Activated naive CD8-positive, alpha-beta T cell treated with anti-CD3 and anti-CD28 coated beads for 36 hours (primary cell): Measurements from ENCODE around the gene DMD. TPM values are rescaled to one million over a fixed set of nuclear protein-coding genes. Genes with fewer than 3 reads are reported as not detected.
"Not testable (repeated sequence)": the region's sequence is repeated elsewhere in the genome, so short reads cannot be mapped to it uniquely, and the experiment has no call there.

Experiments used
- DNase-seq: peaks from one replicate; pipeline ENCODE4 v3.0.0; 2021
- H3K27ac Mint-ChIP-seq: one replicate; pipeline ENCODE4 v1.8.0; 2022; ENCODE audit warnings: mild to moderate bottlenecking, moderate library complexity, mixed read lengths
- H3K27me3 Mint-ChIP-seq: one replicate; pipeline ENCODE4 v1.8.0; 2022; ENCODE audit warnings: mild to moderate bottlenecking, mixed read lengths
- H3K36me3 Mint-ChIP-seq: one replicate; pipeline ENCODE4 v1.8.0; 2021; ENCODE audit warnings: mild to moderate bottlenecking, mixed read lengths
- H3K4me1 Mint-ChIP-seq: one replicate; pipeline ENCODE4 v1.8.0; 2021; ENCODE audit warnings: mixed read lengths
- H3K4me3 Mint-ChIP-seq: one replicate; pipeline ENCODE4 v1.8.0; 2022; ENCODE audit warnings: mild to moderate bottlenecking, moderate library complexity, mixed read lengths
- H3K9me3 Mint-ChIP-seq: one replicate; pipeline ENCODE4 v1.8.0; 2022; ENCODE audit warnings: mixed read lengths
- total RNA-seq, 2 experiments: library from RNA; stranded (reverse); gene quantifications; one replicate each; pipeline ENCODE4 v1.2.3, GENCODE V29; 2021

DMD gene
- under 1 TPM; 0.08 to 0.46 TPM for total RNA-seq

DNA sequence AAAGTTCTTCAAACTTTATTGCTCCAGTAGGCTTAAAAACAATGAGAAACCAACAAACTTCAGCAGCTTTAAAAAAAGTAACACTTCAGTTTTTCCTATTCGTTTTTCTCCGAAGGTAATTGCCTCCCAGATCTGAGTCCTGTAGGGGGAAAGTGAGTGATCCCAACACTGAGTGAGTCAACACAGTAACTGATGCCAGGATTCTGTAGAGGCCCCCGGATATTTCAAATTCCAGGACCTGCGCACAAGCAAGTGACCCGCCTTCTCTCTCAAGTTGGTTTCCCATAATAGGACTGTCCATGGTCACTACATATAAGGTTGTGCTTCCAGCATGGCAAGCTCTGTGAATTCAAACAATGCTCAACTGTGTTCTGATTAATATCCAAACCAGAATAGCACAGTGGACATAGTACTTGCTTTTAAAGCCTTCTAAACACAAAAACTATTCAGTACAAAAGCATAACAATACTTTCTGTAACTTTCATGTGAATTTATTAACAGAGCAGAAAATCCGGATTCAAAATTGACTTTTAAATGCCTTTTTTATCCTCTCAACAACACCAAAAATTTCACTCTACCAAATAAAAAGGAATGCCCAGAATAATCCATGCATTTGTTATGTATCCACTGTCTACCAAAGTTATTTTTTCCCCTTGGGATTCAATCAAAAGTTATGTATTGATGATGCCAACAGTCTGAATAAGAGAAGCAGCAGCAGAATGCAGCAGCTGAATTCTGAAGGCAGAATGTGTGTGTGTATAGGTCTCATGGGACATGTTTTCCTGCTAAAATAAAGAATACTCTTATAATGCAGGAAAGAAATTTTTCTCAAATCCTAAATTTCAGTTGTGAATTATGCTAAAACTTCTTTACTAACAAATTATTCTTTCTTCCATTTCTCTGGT, at the start of gene DMD:
TSS of gene DMD (minus strand) at position 194 of the 905 bp plus-strand sequence. CDS start 237 bp downstream, outside the sequence.
- no peak within 1 kb of the TSS for H3K27ac Mint-ChIP-seq
- H3K27me3 Mint-ChIP-seq = no peaks in the 10 kb centered on the region
- H3K4me3 Mint-ChIP-seq = no peak within 1 kb of the TSS
- no peaks in the 10 kb centered on the region for H3K4me1 Mint-ChIP-seq
- H3K9me3 Mint-ChIP-seq = no peaks in the 10 kb centered on the region
- no peaks in the 10 kb centered on the region for H3K36me3 Mint-ChIP-seq
- DNase-seq = no peak

DNA sequence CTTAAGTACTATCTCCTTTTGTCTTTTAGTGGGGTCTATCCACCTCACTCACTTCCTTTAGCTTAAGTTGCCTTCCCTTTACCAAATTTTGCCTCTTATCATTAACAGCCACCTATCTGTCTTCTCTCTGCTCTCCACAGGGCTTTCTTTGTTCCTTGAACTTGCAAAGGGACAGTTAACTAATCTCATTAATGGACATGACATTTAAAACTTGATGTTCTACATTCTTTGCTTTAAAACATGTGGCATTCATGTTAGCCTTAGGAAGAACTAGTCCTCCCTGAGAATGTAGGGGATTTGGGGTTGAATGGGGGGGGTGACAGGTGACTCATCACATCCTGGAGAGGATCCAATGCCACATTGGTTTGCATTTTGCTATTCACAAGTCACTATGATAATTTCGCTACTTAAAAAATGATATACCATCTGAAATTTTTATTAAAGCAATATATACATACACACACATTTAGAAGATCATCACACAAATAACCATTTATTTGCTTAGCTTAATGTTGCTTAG, 41.0 kb upstream of the DMD start:
- DNase-seq = no peak
- Mint-ChIP-seq H3K9me3 (no peaks in the 10 kb centered on the region), H3K27ac (no peak overlapping the region), H3K4me3 (no peak overlapping the region), H3K4me1 (no peaks in the 10 kb centered on the region), H3K27me3 (no peaks in the 10 kb centered on the region), H3K36me3 (no peaks in the 10 kb centered on the region)

DNA sequence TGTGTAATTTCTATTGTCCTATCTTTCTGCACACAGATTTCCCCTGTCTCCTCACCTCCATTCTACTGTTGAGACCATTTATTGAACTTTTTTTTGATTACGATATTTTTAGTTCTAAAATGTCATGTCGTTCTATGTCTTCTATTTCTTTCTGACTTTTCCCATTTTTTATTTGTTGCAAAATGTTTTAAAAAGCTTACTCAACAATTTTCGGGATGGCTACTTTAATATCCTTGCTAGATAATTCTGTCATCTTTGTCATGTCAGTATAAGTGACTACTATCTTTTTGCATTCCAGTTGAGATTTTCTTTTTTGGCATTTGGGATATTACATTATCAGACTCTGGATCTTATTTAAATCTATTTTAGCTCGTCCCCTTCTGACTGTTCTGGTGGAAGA, 7.5 kb upstream of the DMD start:
- H3K4me1 Mint-ChIP-seq = no peaks in the 10 kb centered on the region
- H3K4me3 Mint-ChIP-seq = no peak overlapping the region
- no peak overlapping the region for H3K27ac Mint-ChIP-seq
- no peak for DNase-seq
- H3K36me3 Mint-ChIP-seq = no peaks in the 10 kb centered on the region
- H3K27me3 Mint-ChIP-seq = no peaks in the 10 kb centered on the region
- H3K9me3 Mint-ChIP-seq = no peaks in the 10 kb centered on the region

DNA sequence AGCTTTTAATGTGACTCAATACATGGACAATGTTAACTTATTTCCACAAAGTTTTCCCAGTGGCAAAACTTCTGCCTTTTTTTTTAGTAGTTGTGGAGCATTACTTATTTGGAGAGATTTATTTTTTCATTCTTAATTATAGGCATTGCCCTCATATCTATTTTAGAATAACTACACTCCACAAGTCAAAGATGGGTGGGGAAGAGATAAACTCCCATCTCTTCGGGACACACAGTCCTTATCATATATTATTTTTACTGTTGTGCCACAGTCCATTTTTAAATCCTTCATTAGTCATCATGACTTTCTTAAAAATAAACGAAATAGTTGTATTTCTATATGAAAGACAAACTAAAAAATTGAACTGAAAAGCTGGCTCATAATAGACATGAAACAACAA, 1.2 kb downstream of the DMD start:
- Mint-ChIP-seq H3K36me3 (no peaks in the 10 kb centered on the region), H3K4me3 (no peak overlapping the region), H3K9me3 (no peaks in the 10 kb centered on the region), H3K4me1 (no peaks in the 10 kb centered on the region), H3K27me3 (no peaks in the 10 kb centered on the region), H3K27ac (no peak overlapping the region)
- DNase-seq = no peak

DNA sequence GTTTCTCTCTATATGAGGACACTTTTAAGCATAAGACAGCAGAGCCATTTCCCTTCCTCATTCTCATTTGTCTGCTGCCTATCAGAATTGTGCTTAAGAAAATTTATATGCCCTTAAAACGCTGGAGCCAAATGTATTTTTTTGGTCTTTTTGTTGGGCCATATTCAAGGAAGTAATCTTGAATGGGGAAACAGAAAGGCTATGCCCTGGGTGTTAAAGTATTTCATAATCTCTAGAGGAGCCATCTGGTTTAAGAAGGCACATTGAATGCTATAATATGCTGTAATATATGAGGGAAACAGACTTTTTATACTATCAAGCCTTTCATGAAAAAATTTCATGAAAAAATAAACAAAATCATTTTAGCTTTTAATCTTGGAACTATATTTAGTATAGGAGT, 4.3 kb downstream of the DMD start:
- Mint-ChIP-seq H3K36me3 (no peaks in the 10 kb centered on the region), H3K27ac (no peak overlapping the region), H3K4me3 (no peak overlapping the region), H3K27me3 (no peaks in the 10 kb centered on the region), H3K9me3 (peaks cover 1% of the 10 kb centered on the region), H3K4me1 (no peaks in the 10 kb centered on the region)
- no peak for DNase-seq

DNA sequence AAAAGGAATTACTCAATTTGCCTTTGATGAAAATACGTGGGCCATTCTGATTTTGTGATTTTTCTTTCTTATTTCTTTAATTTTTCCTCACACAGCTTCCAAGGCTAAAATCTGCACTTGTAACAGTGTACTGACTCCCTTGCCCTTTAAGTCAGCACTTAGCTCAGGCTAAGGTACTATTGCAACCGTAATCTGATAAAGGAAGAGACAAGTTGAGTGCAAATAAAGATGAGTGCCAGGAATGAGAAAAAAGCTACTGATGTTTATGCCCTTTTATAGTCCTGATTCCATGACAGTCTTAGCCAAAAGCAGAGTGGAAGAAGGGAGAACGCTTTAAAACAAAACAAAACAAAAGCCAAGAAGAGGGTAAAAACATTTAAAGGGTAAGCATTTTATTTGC, 6.0 kb downstream of the DMD start:
- Mint-ChIP-seq H3K9me3 (peaks cover 1% of the 10 kb centered on the region), H3K27me3 (no peaks in the 10 kb centered on the region), H3K36me3 (no peaks in the 10 kb centered on the region), H3K27ac (no peak overlapping the region), H3K4me3 (no peak overlapping the region), H3K4me1 (no peaks in the 10 kb centered on the region)
- no peak for DNase-seq

DNA sequence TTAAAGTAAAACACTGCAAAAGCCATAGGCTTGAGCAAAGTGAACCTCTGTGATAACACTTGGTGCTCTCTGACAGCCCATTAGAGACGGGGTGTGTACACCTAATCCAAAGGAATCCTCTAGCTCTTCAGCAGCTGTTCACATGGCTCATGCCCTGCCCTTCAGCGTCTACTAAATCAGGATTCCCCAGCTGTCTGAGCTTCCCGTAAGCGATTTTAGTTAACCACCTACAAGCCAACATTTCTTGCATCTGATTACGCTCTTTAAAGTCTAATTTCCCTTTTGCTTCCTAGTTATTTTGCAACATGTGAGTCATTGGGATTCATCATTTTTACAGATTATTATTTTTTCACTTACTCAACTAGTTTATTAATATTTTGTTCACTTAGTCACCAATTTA, 6.5 kb downstream of the DMD start:
- no peak for DNase-seq
- no peaks in the 10 kb centered on the region for H3K36me3 Mint-ChIP-seq
- no peak overlapping the region for H3K4me3 Mint-ChIP-seq
- peaks cover 1% of the 10 kb centered on the region for H3K9me3 Mint-ChIP-seq
- no peaks in the 10 kb centered on the region for H3K4me1 Mint-ChIP-seq
- no peaks in the 10 kb centered on the region for H3K27me3 Mint-ChIP-seq
- H3K27ac Mint-ChIP-seq = no peak overlapping the region

DNA sequence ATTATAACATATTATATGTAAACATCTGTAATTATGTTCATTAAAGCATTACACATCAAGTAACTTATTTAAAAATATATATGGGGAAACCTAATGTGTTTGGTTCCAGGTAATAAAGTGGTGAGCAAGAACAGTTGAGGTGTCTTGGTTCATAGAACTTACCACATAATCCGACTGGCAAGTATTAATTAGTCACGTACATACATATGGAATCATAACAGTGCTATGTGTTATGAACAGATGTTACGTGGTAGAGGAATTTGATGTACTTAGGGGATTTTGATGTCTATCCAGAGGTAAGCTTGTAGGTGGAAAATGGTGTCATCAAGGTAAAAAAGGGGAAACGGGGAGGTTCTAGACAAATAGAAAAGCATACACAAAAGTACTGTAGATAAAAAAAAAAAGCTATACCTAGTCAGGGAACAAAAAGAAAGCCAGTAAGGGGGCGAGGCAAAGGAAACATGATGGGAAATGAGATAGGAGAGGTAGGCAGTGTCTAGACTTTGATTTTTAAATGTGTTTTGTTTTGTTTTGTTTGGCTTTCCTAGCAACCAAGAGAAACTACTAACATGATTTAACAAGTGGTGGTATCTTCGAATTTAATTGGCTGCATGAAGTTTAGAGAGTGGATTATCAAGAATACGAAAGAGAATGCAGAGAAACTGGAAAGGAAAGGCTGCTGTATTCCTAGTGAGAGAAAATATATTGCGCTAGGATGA, 12.6 kb downstream of the DMD start:
- H3K27me3 Mint-ChIP-seq = no peaks in the 10 kb centered on the region
- H3K27ac Mint-ChIP-seq = no peak overlapping the region

DNA sequence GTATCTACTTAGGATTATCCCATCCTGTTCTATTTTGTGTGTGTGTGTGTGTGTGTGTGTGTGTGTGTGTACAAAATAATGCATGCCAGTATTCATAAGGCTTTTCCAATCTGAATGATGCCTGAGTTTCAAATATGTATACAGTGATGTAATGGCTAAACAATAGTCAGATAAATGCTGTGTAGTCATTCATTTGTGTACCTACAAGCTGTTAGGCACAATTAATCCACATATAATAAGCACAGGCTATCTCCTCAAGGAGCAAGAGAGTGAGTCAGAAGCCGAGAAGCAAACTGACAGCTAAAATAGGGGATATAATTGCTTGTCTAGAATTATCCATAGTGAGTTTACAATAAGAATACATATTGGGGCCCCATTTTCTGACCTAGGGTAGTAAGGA, 15.7 kb downstream of the DMD start:
- Mint-ChIP-seq H3K4me3 (no peak overlapping the region), H3K27ac (no peak overlapping the region), H3K27me3 (no peaks in the 10 kb centered on the region), H3K4me1 (no peaks in the 10 kb centered on the region), H3K9me3 (no peaks in the 10 kb centered on the region), H3K36me3 (no peaks in the 10 kb centered on the region)
- DNase-seq = no peak

More for the DNA sequence above, 12.6 kb downstream of the DMD start:
- Mint-ChIP-seq H3K36me3 (no peaks in the 10 kb centered on the region), H3K4me3 (no peak overlapping the region), H3K4me1 (no peaks in the 10 kb centered on the region), H3K9me3 (peaks cover 1% of the 10 kb centered on the region)
- DNase-seq = no peak

DNA sequence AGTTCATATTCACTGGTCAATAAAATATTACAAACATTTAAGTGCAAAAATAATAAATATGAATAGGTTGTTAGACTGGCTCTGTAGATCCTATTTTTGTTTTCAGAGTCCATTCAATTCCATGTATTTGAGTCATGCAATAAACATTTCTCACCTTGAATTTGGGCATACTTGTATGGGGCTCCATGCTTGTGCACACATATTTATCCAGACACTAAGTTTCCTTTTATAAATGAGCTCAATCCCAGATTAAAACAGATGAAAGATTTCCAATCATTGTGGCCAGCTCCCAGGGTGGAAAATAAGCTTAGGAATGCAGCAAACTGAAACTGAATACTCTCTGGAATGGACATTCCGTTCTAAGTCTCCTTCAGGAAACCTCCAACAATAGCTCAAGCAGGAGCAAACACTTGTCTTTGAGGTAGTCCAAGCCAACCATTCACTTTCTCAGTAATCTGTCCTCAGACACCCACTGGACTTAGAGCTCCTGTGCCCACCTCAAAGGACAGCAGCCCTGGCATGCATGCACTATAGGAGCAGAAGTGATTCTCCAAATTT, 16.4 kb downstream of the DMD start:
- no peak overlapping the region for H3K27ac Mint-ChIP-seq
- H3K4me3 Mint-ChIP-seq = no peak overlapping the region
- DNase-seq = no peak
- no peaks in the 10 kb centered on the region for H3K36me3 Mint-ChIP-seq
- no peaks in the 10 kb centered on the region for H3K27me3 Mint-ChIP-seq
- H3K4me1 Mint-ChIP-seq = no peaks in the 10 kb centered on the region
- no peaks in the 10 kb centered on the region for H3K9me3 Mint-ChIP-seq

DNA sequence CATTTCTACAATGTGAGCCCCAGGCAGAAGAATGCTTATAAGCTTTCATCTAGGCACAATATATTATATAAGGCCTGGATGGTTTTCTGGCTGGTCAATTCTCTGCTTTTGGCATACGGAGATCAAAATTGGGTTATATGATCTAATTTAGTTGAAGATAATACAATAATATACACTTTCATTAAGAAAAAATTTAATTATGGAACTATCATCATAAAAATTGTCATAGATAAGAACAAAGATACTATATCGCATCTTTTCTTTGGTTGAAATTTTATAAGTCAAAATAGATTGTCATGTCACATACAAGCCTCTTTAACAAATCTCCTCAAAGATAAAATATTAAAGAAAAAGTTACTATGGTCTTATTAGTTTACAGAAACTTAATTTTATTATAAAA, 17.1 kb downstream of the DMD start:
- Mint-ChIP-seq H3K27me3 (no peaks in the 10 kb centered on the region), H3K27ac (no peak overlapping the region), H3K9me3 (no peaks in the 10 kb centered on the region), H3K4me3 (no peak overlapping the region), H3K4me1 (no peaks in the 10 kb centered on the region), H3K36me3 (no peaks in the 10 kb centered on the region)
- no peak for DNase-seq

DNA sequence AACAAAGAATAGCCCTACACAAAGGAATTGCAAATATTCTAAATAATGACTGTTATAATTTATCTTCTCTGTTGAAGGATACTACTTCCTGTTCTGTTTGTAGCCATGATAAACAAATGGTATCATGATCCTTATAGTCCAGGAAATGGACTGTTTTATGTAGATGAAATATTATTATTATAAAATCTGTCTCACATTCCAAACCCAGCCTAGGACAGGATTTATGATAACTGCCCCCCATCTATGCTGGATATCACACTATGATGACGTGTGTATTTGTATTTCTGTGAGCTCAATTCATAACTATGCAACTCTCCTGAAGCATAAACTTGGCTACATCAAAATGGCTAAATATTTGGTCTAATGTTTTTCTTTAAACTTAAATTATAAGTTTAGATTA, 21.3 kb downstream of the DMD start:
- H3K9me3 Mint-ChIP-seq = peaks cover 3% of the 10 kb centered on the region
- no peak overlapping the region for H3K27ac Mint-ChIP-seq

DNA sequence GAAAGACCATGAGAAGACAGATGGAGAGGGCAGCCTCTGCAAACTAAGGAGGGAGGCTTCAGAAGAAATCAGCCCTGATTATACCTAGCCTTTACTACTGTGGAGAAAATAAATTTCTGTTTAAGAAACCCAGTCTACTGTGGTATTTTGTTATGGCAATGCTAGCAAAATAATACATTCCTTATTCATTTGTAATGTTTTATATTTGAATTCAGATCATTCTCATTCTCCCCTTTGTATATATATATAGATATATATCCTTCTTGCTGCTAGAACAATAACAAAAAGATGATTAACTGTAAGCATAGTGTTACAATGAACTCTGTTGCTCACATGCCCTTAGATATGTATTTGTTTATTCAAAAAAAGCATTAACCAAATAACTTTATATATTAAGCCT, 22.5 kb downstream of the DMD start:
- Mint-ChIP-seq H3K4me1 (no peaks in the 10 kb centered on the region), H3K27me3 (no peaks in the 10 kb centered on the region), H3K27ac (no peak overlapping the region), H3K36me3 (no peaks in the 10 kb centered on the region), H3K4me3 (no peak overlapping the region), H3K9me3 (peaks cover 3% of the 10 kb centered on the region)
- no peak for DNase-seq

More for the DNA sequence above, 21.3 kb downstream of the DMD start:
- DNase-seq = no peak
- H3K36me3 Mint-ChIP-seq = no peaks in the 10 kb centered on the region
- no peaks in the 10 kb centered on the region for H3K27me3 Mint-ChIP-seq
- no peak overlapping the region for H3K4me3 Mint-ChIP-seq
- no peaks in the 10 kb centered on the region for H3K4me1 Mint-ChIP-seq

DNA sequence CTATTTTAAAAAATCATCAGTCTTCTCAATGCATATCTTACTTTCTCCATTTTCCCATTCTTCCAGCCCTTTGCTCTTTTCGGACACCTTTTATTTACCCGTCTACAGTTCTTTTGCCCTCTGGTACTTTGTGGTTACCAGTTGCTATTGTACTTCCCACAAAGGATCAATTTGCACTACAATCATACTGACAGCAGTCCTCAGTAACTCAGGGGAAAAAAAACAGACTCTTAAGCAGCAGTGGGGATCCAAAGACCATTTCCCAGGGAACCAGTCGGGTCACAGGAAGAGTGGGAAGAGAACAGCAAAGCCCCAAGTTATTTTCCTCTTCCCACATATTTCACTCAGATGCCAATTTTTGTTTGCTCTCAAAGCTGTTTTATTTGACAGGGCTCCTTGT, 23.1 kb downstream of the DMD start:
- no peaks in the 10 kb centered on the region for H3K27me3 Mint-ChIP-seq
- no peak overlapping the region for H3K4me3 Mint-ChIP-seq

DNA sequence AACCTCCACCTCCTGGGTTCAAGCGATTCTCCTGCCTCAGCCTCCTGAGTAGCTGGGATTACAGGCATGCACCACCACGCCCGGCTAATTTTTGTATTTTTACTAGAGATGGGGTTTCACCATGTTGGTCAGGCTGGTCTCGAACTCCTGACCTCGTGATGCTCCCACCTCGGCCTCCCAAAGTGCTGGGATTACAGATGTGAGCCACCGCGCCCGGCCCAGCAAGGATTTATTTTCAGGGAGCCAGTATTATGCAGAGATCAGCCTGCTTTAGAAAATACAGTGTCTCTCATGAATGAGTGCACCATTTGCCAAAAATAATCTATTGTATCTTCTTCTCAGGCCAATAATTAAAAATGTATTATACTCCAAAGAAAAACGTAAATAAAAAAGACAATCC, 26.5 kb downstream of the DMD start:
- H3K9me3 Mint-ChIP-seq, H3K36me3 Mint-ChIP-seq, DNase-seq, H3K27me3 Mint-ChIP-seq, H3K4me3 Mint-ChIP-seq, H3K27ac Mint-ChIP-seq, H3K4me1 Mint-ChIP-seq: not testable (repeated sequence)

More for the DNA sequence above, 23.1 kb downstream of the DMD start:
- no peak for DNase-seq
- Mint-ChIP-seq H3K27ac (no peak overlapping the region), H3K9me3 (peaks cover 3% of the 10 kb centered on the region), H3K36me3 (no peaks in the 10 kb centered on the region), H3K4me1 (no peaks in the 10 kb centered on the region)
